Type B pancreatic cell (in vitro differentiated cells): ENCODE data around the gene CLC. TPM values are rescaled to one million over a fixed set of nuclear protein-coding genes. Genes with fewer than 3 reads are reported as not detected.
"Not testable (repeated sequence)": the region's sequence is repeated elsewhere in the genome, so short reads cannot be mapped to it uniquely, and the experiment has no call there.

ENCODE experiments used
- DNase-seq: peaks from one replicate; pipeline ENCODE4 v3.0.0; 2021; ENCODE audit warnings: mixed read lengths; ENCODE audit not compliant: unreplicated experiment; ENCODE audit errors: extremely low spot score
- H3K27ac Mint-ChIP-seq: 2 replicates; pipeline ENCODE4 v1.8.0; 2021; ENCODE audit warnings: mild to moderate bottlenecking, mixed read lengths
- H3K27me3 Mint-ChIP-seq: 2 replicates; pipeline ENCODE4 v1.8.0; 2021; ENCODE audit warnings: mixed read lengths
- H3K36me3 Mint-ChIP-seq: 2 replicates; pipeline ENCODE4 v1.8.0; 2021; ENCODE audit warnings: mixed read lengths
- H3K4me1 Mint-ChIP-seq: one replicate; pipeline ENCODE4 v1.8.0; 2021; ENCODE audit warnings: mixed read lengths; ENCODE audit not compliant: unreplicated experiment
- H3K4me3 Mint-ChIP-seq: 2 replicates; pipeline ENCODE4 v1.8.0; 2021; ENCODE audit warnings: mild to moderate bottlenecking, mixed read lengths
- H3K9me3 Mint-ChIP-seq: 2 replicates; pipeline ENCODE4 v1.8.0; 2021; ENCODE audit warnings: mixed read lengths
- total RNA-seq: library from RNA; stranded (reverse); gene quantifications from 2 replicates; pipeline ENCODE4 v1.2.1, GENCODE V29; 2021; ENCODE audit warnings: low replicate concordance
- TF ChIP-seq, protein P1 (sequence below): fragments of 200-600 bp; sonication (generic); conservative IDR thresholded peaks from 2 replicates; pipeline ENCODE4 v1.5.0; 2021; ENCODE audit warnings: antibody characterized with exemption, mild to moderate bottlenecking

The CLC gene
- total RNA-seq, 1 donor from 2014 or later, result not detected

DNA sequence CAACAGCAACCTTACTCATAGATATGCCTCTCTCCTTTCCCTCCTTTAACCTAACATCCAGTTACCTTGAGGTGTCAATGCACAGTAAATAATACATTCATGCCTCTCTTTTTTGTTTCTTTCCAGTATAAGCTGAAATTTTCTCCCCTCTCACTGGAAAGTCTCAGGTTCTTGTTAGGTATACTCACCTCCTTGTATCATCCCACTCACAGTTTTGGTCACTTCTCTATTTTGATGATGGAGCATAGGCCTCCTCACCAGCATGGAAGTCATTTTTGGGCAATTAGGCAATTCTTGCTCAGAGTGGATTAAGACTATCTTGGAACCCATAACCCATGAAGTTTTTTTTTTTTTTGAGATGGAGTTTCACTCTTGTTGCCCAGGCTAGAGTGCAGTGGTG, 39.3 kb downstream of the CLC start:
- H3K4me3 Mint-ChIP-seq, result no peak overlapping the region
- TF ChIP-seq, protein P1, sequence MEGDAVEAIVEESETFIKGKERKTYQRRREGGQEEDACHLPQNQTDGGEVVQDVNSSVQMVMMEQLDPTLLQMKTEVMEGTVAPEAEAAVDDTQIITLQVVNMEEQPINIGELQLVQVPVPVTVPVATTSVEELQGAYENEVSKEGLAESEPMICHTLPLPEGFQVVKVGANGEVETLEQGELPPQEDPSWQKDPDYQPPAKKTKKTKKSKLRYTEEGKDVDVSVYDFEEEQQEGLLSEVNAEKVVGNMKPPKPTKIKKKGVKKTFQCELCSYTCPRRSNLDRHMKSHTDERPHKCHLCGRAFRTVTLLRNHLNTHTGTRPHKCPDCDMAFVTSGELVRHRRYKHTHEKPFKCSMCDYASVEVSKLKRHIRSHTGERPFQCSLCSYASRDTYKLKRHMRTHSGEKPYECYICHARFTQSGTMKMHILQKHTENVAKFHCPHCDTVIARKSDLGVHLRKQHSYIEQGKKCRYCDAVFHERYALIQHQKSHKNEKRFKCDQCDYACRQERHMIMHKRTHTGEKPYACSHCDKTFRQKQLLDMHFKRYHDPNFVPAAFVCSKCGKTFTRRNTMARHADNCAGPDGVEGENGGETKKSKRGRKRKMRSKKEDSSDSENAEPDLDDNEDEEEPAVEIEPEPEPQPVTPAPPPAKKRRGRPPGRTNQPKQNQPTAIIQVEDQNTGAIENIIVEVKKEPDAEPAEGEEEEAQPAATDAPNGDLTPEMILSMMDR, result no peak
- H3K27ac Mint-ChIP-seq, result no peak overlapping the region
- no peaks in the 10 kb centered on the region for H3K4me1 Mint-ChIP-seq
- H3K36me3 Mint-ChIP-seq, result no peaks in the 10 kb centered on the region
- no peak for DNase-seq
- H3K9me3 Mint-ChIP-seq, result no peaks in the 10 kb centered on the region
- peaks cover 31% of the 10 kb centered on the region for H3K27me3 Mint-ChIP-seq

DNA sequence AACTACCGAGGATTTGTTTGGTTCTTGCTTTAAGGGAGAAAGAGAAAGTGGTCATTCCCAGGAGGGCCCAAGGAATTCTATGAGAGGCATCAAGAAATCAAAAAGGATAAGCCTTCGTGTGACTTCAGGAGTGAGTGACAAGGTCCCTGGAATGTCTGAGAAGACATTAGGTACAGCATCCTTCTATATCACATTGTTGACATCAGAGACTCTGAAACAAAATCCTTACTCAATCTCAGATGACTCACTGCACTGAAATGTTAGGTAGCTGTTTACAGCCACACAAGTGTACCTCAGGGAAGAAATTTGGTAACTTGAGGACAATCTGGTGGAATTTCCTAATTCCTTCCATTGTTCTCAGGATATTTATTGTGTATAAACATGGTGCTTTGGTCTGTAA, 41.4 kb downstream of the CLC start:
- no peak overlapping the region for H3K4me3 Mint-ChIP-seq
- H3K27ac Mint-ChIP-seq, result no peak overlapping the region
- H3K9me3 Mint-ChIP-seq, result no peaks in the 10 kb centered on the region
- peaks cover 48% of the 10 kb centered on the region for H3K27me3 Mint-ChIP-seq
- no peak for DNase-seq
- no peaks in the 10 kb centered on the region for H3K4me1 Mint-ChIP-seq
- TF ChIP-seq, protein P1, result no peak
- H3K36me3 Mint-ChIP-seq, result no peaks in the 10 kb centered on the region

DNA sequence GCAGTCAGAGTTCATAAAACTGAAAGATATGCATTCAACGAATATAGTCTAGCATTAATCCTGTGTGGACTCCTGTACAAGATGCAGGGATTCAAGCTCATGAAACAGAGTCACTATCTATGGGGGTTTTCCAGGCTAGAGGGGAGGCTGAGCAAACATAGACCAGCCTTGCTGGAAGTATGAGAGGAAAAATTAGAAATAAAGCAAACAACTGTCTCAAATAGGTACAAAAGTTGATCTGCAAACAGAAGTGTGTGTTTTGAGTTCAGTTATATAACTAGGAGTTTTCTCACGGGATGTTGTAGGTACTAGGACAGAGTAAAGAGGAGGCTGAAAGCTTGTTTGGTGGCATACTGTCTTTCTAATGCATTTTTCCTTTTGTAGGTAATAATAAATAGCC, 42.1 kb downstream of the CLC start:
- Mint-ChIP-seq H3K9me3 (no peaks in the 10 kb centered on the region), H3K4me1 (no peaks in the 10 kb centered on the region), H3K27me3 (peaks cover 51% of the 10 kb centered on the region), H3K27ac (no peak overlapping the region), H3K36me3 (no peaks in the 10 kb centered on the region), H3K4me3 (no peak overlapping the region)
- DNase-seq, result no peak
- TF ChIP-seq, protein P1, result no peak

DNA sequence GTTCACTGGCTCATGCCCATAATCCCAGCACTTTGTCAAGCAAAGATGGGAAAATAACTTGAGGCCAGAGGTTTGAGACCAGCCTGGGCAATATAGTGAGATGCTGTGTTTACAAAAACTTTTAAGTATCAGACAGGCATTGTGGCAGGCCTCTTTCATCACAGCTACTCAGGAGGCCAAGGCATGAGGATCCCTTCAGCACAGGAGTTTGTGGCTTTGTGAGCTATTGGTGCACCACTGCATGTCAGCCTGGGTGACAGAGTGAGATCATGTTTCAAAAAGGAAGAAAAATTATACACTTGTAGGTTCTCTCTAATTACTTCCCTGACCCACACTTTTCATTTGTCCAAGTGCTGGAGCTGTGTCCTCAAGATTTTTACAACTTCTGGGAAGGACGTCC, 45.0 kb downstream of the CLC start:
- Mint-ChIP-seq H3K4me1 (no peaks in the 10 kb centered on the region), H3K4me3 (no peak overlapping the region), H3K27ac (no peak overlapping the region), H3K27me3 (peaks cover 52% of the 10 kb centered on the region), H3K9me3 (no peaks in the 10 kb centered on the region), H3K36me3 (no peaks in the 10 kb centered on the region)
- DNase-seq, result no peak
- TF ChIP-seq, protein P1, result no peak

DNA sequence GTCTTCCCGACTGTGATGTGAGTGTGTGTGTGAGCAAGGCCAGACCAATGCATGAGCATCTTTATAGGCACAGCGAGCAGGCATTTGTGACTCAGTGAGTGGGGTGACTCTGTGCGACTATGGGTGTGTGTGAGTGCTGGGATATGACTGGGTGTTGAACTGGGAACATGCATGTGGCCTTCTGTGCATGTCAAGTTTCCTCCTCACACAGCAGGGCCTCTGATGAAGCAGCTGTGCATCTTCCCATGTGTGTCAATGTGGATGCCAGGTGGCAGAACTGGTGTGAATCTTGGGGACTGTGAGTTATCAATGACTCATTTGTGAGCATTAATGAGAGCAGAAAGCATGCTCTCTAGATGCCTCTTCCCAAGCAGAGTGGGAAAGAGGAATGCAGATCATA, 45.7 kb downstream of the CLC start:
- Mint-ChIP-seq H3K4me1 (no peaks in the 10 kb centered on the region), H3K4me3 (no peak overlapping the region), H3K27ac (no peak overlapping the region), H3K27me3 (peaks cover 48% of the 10 kb centered on the region), H3K9me3 (no peaks in the 10 kb centered on the region), H3K36me3 (no peaks in the 10 kb centered on the region)
- TF ChIP-seq, protein P1, result no peak
- DNase-seq, result no peak

DNA sequence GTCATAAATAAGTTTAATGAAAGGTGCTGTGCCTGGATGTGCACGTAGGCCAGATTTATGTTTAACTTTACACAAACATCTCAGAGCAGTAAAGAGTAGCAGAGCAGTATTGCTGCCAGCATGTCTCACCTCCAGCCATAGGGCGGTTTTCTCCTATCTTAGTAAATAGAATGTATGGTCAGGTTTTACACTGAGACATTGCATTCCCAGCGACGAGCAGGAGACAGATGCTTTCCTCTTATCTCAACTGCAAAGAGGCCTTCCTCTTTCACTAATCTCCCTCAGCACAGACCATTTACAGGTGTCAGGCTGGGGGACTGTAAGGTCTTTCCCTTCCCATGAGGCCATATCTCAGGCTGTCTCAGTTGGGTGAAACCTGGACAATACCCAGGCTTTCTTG, 49.2 kb downstream of the CLC start:
- not testable (repeated sequence) for H3K4me3 Mint-ChIP-seq, H3K36me3 Mint-ChIP-seq, H3K4me1 Mint-ChIP-seq, DNase-seq, H3K27ac Mint-ChIP-seq, H3K9me3 Mint-ChIP-seq
- H3K27me3 Mint-ChIP-seq, result peaks cover 47% of the 10 kb centered on the region
